ENCODE data around the gene ITPR1. TPM values are rescaled to one million over a fixed set of nuclear protein-coding genes. Genes with fewer than 3 reads are reported as not detected.

The ITPR1 gene
- total and polyA plus RNA-seq, 8 donors, result 34.8 to 57.3 (median 42.0) TPM

- ATAC-seq (no peak), DNase-seq (peak in 1 of 4 donors; percentile 47)
- intact Hi-C loops (cut with DNase I), result no loop called here
Measured at GRCh38 chr3:4719046-4719501, 225.9 kb downstream of the ITPR1 start.

GRCh38 chr3:4720316-4721075, 227.3 kb downstream of the ITPR1 start:
- DNase-seq (peak in 2 of 4 donors; percentile 68 to 73), ATAC-seq (peak; percentile 80)
- Histone ChIP-seq H3K27ac (peak overlapping the region; percentile 55 to 77), H3K27me3 (no peaks in the 10 kb centered on the region), H3K9me3 (no peaks in the 10 kb centered on the region), H3K36me3 (no peaks in the 10 kb centered on the region), H3K4me3 (no peak overlapping the region), H3K4me1 (peaks cover 22 to 50% of the 10 kb centered on the region in 2 donors)
- intact Hi-C loops (cut with DNase I), result loop anchor here in 1 of 2 donors (5.0 kb wide), 1 partner anchor 257 kb away; the partner anchor contains the start of gene BHLHE40
- peak in 1 of 2 donors; percentile 12 for TF ChIP-seq CTCF (IDR thresholded peaks at IDR 0.05)

More at GRCh38 chr3:4719046-4719501, 225.9 kb downstream of the ITPR1 start:
- TF ChIP-seq CTCF (IDR thresholded peaks at IDR 0.05), result no peak
- H3K27ac ChIP-seq, result no peak overlapping the region
- H3K4me3 ChIP-seq, result no peak overlapping the region
- H3K36me3 ChIP-seq, result no peaks in the 10 kb centered on the region
- no peaks in the 10 kb centered on the region for H3K27me3 ChIP-seq
- H3K4me1 ChIP-seq, result peaks cover 22 to 46% of the 10 kb centered on the region in 2 donors
- no peaks in the 10 kb centered on the region for H3K9me3 ChIP-seq

- no peak for ATAC-seq
- intact Hi-C loops (cut with DNase I), result loop anchor here in 1 of 2 donors (5.0 kb wide), 1 partner anchor 256 kb away; the partner anchor contains the start of gene BHLHE40
- TF ChIP-seq CTCF (IDR thresholded peaks at IDR 0.05), result no peak
- no peak for DNase-seq
- Histone ChIP-seq H3K27me3 (no peaks in the 10 kb centered on the region), H3K27ac (peak overlapping the region; percentile 7 to 77), H3K4me1 (peaks cover 22 to 50% of the 10 kb centered on the region in 2 donors), H3K4me3 (no peak overlapping the region), H3K36me3 (no peaks in the 10 kb centered on the region), H3K9me3 (no peaks in the 10 kb centered on the region)
Measured at GRCh38 chr3:4721511-4721911, 228.4 kb downstream of the ITPR1 start.

GRCh38 chr3:4722103-4722502, 229.0 kb downstream of the ITPR1 start:
- Histone ChIP-seq H3K9me3 (no peaks in the 10 kb centered on the region), H3K4me1 (peaks cover 22 to 50% of the 10 kb centered on the region in 2 donors), H3K4me3 (no peak overlapping the region), H3K27me3 (no peaks in the 10 kb centered on the region), H3K27ac (peak overlapping the region; percentile 7 to 77), H3K36me3 (no peaks in the 10 kb centered on the region)
- TF ChIP-seq CTCF (IDR thresholded peaks at IDR 0.05), result peak in 1 of 2 donors; percentile 31
- peak; percentile 80 for ATAC-seq
- intact Hi-C loops (cut with DNase I), result loop anchor here in 1 of 2 donors (5.0 kb wide), 1 partner anchor 255 kb away; the partner anchor contains the start of gene BHLHE40
- DNase-seq, result no peak

- Histone ChIP-seq H3K4me3 (no peak overlapping the region), H3K9me3 (no peaks in the 10 kb centered on the region), H3K27ac (no peak overlapping the region), H3K36me3 (no peaks in the 10 kb centered on the region), H3K4me1 (peaks cover 20 to 47% of the 10 kb centered on the region in 2 donors), H3K27me3 (no peaks in the 10 kb centered on the region)
- ATAC-seq (no peak), DNase-seq (no peak)
- TF ChIP-seq CTCF (IDR thresholded peaks at IDR 0.05), result no peak
- intact Hi-C loops (cut with DNase I), result loop anchor here in 1 of 2 donors (5.0 kb wide), 1 partner anchor 253 kb away; the partner anchor contains the start of gene BHLHE40
Measured at GRCh38 chr3:4724051-4724629, 231.0 kb downstream of the ITPR1 start.

Measured in left lung (tissue), 10 donors.